HG03558 (cell line): Measurements from ENCODE around the gene TNPO2.
"Not testable (repeated sequence)": the region's sequence is repeated elsewhere in the genome, so short reads cannot be mapped to it uniquely, and the experiment has no call there.

Experiments used
- ATAC-seq: cut with Tn5 transposase; IDR thresholded peaks from one replicate; pipeline ENCODE4 v1.9.1; 2021; ENCODE audit warnings: moderate number of reproducible peaks; ENCODE audit not compliant: unreplicated experiment; ENCODE audit errors: extremely low read depth

TNPO2 gene

DNA sequence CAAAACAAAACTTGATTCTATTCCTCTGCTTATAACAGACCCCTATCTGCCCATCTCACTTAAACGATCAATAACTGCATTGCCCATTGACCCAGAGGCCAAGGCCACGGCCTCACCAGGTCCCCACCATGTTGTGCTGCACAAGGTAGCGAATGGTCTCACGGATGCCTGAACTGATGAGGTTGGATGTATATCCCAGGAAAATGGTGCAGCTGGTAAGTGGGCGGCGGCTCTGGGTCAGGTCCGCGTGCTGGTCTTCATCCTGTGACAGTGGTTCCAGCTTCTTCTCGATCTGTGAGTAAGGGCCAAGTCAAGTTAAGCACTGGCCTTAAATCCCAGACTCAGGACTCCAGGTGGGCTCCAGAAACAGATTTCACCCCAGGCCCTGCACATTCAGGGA, 43.7 kb downstream of the TNPO2 start:
- no peak for ATAC-seq

DNA sequence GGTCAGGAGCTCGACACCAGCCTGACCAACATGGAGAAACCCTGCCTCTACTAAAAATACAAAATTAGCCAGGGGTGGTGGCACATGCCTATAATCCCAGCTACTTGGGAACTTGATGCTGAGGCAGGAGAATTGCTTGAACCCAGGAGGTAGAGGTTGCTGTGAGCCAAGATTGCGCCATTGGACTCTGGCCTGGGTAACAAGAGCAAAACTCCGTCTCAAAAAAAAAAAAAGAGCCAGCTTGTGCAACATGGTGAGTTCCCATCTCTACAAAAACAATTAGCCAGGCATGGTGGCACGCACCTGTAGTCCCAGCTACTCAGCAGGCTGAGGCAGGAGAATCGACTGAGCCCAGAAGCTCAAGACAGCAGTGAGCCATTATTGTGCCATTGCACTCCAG, 45.7 kb downstream of the TNPO2 start:
- ATAC-seq = not testable (repeated sequence)

DNA sequence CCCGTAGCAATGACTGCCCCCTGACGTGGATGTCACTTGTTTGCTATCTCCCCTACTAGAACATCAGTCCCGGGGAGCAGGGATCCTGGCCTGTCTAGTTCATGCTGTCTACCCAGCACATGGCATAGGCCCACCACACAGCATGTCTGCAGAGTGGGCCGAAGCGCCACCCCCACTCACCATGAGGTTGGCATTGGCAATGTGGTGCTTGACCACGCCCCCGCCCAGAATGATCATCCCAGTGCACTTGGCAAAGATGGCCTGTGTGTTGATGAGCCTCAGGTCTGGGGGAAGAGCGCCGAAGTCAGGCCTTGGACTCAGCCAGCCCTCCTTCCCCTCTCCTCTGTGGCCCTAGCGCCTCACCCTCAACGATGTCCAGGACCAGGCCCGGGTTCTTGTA, 46.8 kb downstream of the TNPO2 start:
- ATAC-seq = no peak

DNA sequence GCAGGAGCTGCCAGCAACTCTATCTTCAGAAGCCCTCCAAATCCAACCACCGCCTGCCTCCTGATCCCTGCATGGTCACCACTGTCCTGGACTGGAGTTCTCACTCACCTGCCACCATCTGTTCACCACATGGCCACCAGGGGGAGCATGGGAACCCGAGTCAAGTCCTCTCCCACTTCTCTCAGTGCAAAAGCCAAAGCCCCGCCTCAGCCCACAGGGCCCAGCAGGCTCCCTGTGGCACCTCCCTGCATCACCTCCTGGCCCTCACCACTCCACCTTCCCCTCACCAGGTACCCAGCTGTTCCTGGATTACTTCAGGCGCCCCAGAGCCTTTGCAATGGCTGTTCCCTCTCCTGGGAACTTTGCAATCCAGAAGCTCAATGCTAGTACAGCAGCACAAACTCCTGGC, 47.3 kb downstream of the TNPO2 start:
- ATAC-seq = no peak

DNA sequence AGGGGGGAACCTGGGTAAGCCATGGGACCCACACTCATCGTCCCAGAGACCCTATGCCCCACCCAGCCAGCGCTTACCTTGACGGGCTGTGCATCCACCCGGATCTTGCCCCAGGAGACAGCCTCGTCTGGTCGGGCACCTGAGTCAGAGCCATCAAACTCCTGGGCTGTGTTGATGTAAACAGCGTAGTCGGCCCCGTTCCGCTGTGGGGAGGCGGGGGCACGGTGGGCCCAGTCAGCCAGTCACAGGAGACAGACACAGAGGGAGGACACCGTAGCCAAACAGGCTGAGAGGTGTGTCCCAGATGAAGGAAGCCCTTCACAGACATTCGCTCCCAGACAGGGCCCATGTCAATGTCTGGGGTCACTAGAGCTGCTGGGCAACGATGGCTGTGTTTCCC, 47.8 kb downstream of the TNPO2 start:
- ATAC-seq = no peak

DNA sequence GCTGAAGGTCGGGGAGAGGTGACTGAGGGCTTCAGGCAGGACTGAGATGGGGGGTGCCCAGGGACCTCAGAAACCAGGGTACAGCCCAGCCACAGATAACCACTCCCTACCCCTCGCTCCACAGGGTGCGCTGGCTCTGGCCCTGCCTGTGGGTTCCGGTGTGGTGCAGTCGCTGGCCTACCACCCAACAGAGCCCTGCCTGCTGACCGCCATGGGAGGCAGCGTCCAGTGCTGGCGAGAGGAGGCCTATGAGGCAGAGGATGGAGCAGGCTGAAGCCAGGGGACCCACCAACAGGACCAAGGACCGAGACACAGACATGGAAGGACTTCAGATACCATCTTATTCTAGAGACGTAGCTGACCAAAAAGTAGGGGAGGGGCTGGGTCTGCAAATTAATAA, 48.3 kb downstream of the TNPO2 start:
- ATAC-seq = no peak

DNA sequence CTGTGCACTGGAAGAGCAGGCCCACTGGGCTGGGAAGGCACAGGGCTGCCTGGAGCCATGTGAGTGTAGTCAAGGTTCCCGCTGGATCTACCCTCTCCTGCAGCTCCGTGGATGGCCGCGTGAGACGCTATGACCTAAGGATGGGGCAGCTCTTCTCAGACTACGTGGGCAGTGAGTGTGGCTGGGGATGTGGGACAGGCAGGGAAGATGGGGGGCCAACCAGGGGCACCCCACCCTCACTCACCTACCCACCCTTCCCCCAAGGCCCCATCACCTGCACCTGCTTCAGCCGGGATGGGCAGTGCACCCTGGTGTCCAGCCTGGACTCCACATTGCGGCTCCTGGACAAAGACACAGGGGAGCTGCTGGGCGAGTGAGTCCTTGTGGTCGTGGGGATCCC, 51.0 kb downstream of the TNPO2 start:
- no peak for ATAC-seq

DNA sequence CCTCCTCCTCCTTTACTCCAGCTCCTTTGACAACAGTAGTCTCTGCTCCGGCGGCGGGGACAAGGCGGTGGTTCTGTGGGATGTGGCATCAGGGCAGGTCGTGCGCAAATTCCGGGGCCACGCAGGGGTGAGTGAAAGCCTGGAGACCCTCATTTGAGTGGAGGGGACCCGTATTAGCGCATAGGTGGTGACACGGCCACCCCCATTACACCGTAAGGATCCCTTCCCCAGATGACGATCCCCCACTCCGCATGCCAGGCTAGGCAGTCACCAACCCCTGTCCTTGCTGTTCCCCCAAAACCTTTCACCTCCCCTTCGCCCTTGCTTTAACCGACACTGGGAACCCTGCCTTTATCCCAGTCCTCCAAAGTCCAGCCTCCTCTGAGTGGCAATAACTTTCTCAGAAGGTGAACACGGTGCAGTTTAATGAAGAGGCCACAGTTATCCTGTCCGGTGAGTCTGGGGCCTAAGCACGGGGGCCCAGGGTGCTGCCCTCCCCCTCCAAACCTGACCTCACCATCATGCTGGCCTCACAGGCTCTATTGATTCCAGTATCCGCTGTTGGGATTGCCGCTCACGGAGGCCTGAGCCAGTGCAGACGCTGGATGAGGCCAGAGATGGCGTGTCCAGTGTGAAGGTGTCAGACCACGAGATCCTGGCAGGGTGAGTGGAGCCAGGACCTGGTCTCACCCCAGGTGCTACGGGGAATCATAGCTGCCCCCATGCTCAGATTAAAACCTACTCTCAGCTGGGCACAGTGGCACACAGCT, 53.4 kb downstream of the TNPO2 start:
- ATAC-seq = no peak

DNA sequence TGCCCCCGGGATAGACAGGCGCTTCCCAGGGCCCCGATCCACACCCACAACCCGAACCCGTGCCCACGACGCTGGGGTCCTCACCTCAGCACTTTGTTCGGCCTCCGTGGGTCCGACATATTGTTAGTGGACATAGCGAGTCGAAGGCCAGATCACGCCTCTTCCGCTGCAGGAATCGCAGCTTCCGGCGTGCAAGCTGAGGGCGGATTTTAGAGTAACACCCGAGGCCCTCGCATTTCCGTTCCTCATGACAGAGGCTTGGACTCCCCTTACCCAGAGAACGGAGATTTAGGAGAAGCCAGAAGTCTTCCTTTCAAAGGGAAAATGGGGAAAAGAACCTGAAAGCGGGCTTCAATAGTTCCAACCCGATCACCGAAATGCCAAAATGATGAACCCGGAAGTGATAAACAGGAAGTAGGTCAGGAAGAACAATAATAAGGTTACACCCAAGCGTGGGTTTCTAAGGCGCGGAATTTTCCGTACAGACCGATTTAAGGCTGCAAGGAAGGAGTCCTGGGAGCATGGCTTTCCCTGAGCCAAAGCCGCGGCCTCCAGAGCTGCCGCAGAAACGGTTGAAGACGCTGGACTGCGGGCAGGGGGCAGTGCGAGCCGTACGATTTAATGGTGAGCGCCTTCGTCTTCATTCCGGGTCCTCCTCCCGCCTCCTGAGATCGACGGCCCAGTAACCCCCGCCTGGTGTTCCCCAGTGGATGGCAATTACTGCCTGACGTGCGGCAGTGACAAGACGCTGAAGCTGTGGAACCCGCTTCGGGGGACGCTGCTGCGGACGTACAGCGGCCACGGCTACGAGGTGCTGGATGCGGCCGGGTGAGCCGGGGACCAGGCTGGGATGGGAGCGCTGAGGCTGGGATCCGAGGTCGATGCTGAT, 54.2 kb downstream of the TNPO2 start:
- no peak for ATAC-seq

DNA sequence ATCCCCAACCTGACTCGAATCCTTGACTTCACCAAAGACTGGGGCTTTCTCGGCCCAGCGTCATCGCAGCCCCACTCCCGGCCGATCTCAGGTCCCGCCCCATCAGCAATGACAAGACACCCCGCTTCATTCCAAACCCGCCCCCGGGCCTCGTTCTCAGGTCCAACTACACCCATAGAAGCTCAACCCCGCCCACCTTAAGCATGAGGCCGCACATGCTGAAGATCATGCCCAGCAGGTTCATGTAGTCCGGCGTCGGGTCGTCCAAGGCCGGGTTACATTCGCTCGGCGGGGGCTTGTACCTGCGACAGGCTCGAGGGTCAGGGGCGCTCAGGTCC, 54.8 kb downstream of the TNPO2 start:
- ATAC-seq = no peak

DNA sequence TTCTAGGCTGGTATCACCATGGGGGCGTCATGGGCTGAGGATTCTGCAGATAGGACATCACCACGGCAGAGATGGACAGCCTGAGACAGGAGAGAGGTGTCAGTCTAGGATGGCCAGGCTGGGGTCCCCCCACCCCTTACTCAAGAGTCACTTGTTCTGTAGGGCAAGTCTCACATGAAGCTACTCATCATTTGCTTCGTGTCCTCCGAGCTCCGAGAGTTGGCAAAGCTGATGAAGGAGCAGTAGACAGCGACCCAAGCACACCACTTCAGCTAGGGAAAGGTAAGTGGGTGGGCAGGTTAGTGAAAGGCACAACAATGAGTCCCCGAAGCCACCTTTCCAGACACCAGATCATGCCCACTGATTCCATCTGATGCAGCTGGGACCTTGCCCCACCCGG, 55.4 kb downstream of the TNPO2 start:
- no peak for ATAC-seq

DNA sequence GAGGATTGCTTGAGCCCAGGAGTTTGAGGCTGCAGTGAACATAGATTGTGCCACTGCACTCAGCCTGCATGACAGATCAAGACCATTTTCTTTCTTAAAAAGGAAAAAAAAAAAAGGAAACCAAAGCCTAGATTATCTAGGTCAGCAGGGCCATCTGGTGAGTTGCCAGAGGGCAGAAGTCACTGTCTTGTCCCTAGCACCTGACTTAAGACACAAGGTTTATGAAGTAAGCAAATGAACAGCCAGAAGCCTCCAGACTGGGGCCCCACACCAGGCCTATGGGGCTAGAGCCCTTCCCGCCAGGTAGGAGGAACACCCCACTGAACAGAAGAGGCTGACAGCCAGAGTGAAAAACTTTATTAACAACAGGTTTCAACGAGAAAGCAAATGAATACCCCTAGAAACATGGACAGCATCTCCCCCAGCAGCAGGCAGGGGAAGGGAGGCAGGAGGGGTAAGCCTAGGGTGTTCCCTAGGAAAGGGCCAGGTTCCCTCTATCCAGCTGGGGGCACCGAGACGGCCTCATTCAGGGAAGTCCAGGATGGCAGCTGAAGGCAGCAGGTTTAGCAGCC, 55.9 kb downstream of the TNPO2 start:
- no peak for ATAC-seq

DNA sequence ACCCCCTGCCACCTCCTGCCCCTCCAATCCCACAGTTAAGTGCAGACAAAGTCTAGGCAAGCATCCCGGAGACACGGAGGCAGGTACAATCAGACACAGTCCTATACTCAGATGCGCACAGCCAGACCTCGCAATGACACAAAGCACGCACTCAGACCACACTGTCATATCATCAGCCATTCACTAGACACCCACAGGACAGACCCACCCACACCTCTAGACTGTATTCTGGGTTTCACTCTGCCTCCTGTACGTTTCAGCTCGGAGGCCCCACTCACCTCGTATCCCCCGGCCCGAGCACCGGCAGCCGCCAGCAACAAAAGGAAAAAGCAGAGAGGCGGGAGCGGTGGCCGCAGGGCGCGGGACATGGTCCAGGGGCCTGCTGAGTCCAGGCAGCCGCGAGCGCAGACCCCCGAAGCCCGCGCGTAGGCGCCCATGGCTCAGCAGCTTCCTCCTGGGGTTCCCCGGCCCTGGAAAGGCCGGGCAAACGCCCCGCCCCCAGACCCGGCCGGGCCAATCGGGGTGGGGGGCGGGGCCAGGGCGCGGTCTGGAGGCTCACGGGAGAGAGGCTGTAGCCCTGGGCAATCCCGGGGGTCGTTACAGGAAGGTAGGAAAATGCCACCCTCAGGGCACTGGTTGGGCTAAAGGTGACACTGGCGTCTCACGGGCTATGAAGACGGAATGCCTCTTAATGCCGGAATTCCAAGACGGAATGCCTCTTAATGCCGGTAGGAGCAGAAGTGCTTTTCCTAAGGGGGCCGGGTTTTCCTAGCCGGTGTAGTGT, 57.3 kb downstream of the TNPO2 start, which contains the start of the genes MAN2B1 and WDR83:
Gene MAN2B1 (minus strand): TSS at position 478 of the 784 bp plus-strand sequence. CDS start 41 bp downstream, at position 437.
Gene WDR83 (plus strand): TSS at position 543 of the 784 bp plus-strand sequence. CDS start 2,984 bp downstream, outside the sequence.
- no peak for ATAC-seq

DNA sequence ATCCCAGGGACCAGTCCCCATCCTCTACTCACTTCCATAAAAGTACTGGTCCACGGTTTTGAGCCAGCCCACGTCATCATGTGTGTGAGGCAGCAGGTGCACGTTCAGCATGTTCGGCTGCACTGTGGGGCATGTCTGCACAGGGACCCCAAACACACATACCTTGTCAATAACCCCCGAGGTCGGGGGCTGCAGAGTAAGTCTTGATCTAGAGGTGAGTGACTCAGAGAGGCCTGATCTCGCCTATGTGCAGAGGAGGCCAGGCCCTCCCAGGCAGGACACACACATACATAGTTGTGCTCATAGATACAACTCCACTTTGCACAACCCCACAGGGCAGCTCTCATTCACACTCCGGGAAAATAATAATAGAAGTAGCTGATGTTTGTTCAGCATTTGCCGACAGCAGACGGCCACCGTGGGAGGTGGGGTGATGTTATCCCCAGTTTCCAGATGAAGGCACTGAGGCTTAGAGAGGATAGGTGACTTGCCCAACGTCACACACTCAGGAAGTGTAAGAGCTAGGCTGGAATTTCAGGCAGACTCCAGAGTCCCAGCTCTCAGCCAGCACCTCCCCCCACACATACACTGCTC, 58.0 kb downstream of the TNPO2 start:
- ATAC-seq = no peak

DNA sequence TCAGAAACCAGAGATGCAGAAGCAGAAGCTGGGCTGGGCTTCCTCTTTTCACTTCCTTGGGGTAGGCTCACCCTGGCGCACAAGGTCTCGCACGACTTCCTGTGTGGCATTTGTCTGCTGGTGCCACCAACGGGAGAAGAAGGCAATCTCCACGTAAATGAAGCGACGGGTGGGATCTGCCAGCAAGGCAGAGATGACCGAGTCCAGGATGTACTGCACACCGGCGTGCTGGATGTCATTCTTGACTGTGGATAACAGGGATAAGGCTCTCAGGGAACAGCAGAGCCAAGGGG, 58.5 kb downstream of the TNPO2 start:
- ATAC-seq = no peak

DNA sequence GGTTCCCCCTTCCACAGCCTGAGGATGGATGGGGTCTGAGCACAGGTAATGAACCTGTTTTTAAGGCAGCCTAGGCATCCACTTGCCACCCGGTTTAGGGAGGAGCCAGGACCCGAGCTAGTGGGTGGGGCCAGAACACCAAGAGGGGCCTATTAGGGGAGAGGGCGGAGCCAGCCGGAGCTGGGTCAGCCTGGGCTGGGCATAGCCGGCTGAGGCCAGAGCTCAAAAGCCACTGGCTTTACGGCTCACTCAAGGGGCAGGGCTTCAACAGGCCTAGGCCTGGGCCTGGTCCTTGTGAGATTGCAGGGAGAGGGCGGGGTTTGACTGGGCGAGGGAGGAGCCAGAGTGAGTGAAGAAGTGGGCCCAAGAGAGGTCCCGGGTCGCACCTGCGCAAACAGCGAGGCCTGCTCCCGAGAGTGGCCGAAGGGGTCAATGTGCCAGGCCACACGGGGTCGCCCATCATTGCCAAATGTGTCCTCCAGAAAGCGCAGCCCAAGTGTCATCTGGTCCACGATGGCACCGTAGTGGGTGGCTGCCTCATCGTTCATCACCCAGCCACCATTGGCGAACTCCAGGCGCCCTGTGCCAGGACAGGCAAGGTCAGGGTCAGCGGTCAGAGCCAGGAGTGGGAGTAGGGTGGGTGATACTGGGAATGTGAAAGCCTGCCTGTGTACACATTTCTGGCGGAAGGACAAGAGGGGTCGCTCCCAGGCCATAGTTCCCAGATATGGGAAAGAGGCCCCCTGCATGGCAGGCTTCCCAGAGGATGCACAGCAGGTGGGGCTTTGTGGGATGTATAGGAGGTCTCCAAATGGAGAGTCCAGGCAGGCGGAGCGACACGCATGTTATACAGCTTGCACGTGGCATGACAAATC, 59.1 kb downstream of the TNPO2 start:
- ATAC-seq = no peak

DNA sequence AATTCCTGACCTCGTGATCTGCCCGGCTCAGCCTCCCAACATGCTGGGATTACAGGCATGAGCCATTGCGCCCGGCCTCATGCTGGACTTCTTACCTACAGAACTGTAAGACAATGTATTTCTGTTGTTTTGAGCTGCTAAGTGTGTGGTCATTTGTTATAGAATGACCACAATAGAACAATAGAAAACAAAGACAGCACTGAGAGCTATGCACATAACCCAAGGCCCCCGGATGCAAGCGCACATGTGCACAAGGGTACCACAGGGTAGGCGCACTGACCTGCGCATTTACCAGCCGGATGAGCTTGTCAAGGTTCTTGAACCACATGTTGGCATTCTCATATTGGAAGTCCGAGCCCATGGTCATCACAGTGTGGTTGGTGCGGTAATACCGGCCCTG, 62.8 kb downstream of the TNPO2 start:
- ATAC-seq = no peak

DNA sequence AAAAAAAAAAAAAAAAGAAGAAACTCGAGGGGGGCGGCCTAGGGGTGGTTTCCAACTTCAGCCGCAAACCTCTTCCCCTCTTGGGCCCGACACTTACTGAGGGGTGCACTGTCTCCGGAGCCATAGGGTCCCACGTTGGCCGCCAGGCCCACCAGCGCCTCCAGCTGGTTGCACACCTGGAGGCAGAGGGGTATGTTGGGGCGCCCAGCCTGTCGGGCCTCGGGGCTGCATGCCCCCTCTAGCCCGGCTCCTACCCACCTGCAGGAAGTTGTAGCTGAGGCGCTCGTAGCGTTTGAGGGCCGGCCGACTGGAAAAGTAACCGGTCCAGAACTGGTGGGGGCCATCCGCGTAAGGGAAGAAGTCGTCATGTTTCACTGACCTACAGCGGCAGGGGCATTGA, 65.8 kb downstream of the TNPO2 start:
- no peak for ATAC-seq

DNA sequence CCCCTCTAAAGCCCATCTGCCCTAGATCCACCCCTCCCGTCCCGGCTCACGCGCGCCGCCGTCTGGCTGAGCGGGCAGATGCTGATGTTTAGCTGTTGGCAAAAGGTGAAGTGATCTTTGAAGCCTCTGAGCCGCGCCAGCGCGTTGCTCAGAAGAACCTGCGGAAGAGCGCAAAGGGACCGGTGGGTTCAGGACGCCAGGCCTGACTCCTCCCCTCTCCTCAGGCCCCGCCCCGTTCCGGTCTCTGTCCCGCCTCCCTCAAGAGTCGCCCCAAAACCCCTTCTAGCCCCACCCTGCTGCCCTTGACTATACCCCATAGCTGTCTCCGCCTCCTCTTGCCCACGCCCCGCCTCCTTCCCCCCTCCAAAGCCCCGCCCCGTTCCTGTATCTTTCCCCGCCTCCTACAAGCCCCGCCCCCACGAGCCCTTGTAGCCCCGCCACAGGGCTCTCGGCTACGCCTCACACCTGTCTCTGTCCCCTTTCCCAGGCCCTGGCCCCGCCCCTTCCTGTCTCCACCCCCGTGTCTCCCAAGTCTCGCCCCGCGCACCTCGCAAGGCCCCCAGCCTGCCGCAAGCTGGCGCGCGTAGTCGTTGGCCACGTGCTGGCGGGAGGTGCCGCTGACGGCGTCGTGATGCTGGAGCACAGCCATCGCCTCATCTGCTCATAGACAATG, 66.7 kb downstream of the TNPO2 start:
- ATAC-seq = no peak
